A673 (cell line): ENCODE results near the gene NAAA. TPM values are rescaled to one million over a fixed set of nuclear protein-coding genes. Genes with fewer than 3 reads are reported as not detected.

Source experiments
- BruUV-seq: library from RNA; stranded (reverse); fragments of 400-500 nt; replicated peaks from 2 replicates; lab custom pipeline; 2021; lab: Mats Ljungman, UMichigan
- CTCF ChIA-PET: fragments of 300-600 bp; sonication (Branson Sonifier 250); formaldehyde crosslinking; loops from one replicate; lab custom pipeline; 2022; ENCODE audit warnings: antibody characterized with exemption; lab: Charles Lee
- POLR2A ChIA-PET: fragments of 300-600 bp; sonication (Branson Sonifier 250); formaldehyde crosslinking; loops from one replicate; lab custom pipeline; 2022; ENCODE audit warnings: antibody characterized with exemption; ENCODE audit not compliant: low non-redundant PET; lab: Charles Lee
- DNase-seq: peaks from one replicate; pipeline ENCODE4 v3.0.0-alpha.2; 2015; ENCODE audit warnings: low spot score
- H3K27ac ChIP-seq: fragments of 200-600 bp; sonication (generic); 2 replicates; pipeline ENCODE4 v1.5.1; 2016; ENCODE audit warnings: mixed run types, low read depth, mild to moderate bottlenecking, mixed read lengths, antibody characterized with exemption, low read length; ENCODE audit not compliant: poor library complexity, severe bottlenecking
- H3K27me3 ChIP-seq: fragments of 200-600 bp; sonication (generic); replicated peaks from 2 replicates; pipeline ENCODE4 v1.6.1; 2017; ENCODE audit warnings: mixed run types, low read depth, mild to moderate bottlenecking, mixed read lengths, antibody characterized with exemption, low read length; ENCODE audit not compliant: insufficient read depth, poor library complexity
- H3K36me3 ChIP-seq: fragments of 200-600 bp; sonication (generic); 2 replicates; pipeline ENCODE4 v1.6.1; 2016; ENCODE audit warnings: mixed run types, mild to moderate bottlenecking, mixed read lengths, antibody characterized with exemption, low read length; ENCODE audit not compliant: insufficient read depth, poor library complexity, severe bottlenecking
- H3K4me1 ChIP-seq: fragments of 200-600 bp; sonication (generic); 2 replicates; pipeline ENCODE4 v1.6.1; 2017; ENCODE audit warnings: mixed run types, mild to moderate bottlenecking, mixed read lengths, antibody characterized with exemption, low read length; ENCODE audit not compliant: insufficient read depth, poor library complexity, severe bottlenecking
- H3K4me3 ChIP-seq: fragments of 200-600 bp; sonication (generic); 2 replicates; pipeline ENCODE4 v1.5.1; 2016; ENCODE audit warnings: low read depth, mixed run types, mild to moderate bottlenecking, mixed read lengths, low read length; ENCODE audit not compliant: poor library complexity, severe bottlenecking
- H3K9me3 ChIP-seq: fragments of 200-600 bp; sonication (generic); 2 replicates; pipeline ENCODE4 v1.6.1; 2016; ENCODE audit warnings: mixed run types, low read depth, mild to moderate bottlenecking, mixed read lengths, antibody characterized with exemption, low read length; ENCODE audit not compliant: poor library complexity, severe bottlenecking
- CTCF ChIP-seq: fragments of 300-800, 200-600 bp; sonication (generic); conservative IDR thresholded peaks from 2 replicates; pipeline ENCODE4 v1.5.1; 2017; ENCODE audit warnings: low read depth, mild to moderate bottlenecking, antibody characterized with exemption, low read length, moderate library complexity, mixed read lengths
- EZH2 ChIP-seq: fragments of 200-600 bp; sonication (generic); IDR thresholded peaks from 2 replicates; pipeline ENCODE4 v1.6.1; 2017; ENCODE audit warnings: borderline replicate concordance, low read depth, mild to moderate bottlenecking, mixed read lengths, antibody characterized with exemption, low read length; ENCODE audit not compliant: poor library complexity, severe bottlenecking
- intact Hi-C: fragments of 100-400 bp; cut with micrococcal nuclease; formaldehyde crosslinking; loops from one replicate; pipeline ENCODE4 v1.10.0; 2022; ENCODE audit not compliant: unreplicated experiment
- total RNA-seq: library from RNA; stranded (reverse); gene quantifications from 2 replicates; pipeline ENCODE4 v1.2.3, GENCODE V29; 2021

The NAAA gene
- total RNA-seq, 1 experiment from 2014 or later: 4.7 TPM

GRCh38 chr4:75869100-75869499 is 71.7 kb downstream of the NAAA start:
- DNase-seq: no peak
- Histone ChIP-seq H3K4me3 (no peak overlapping the region), H3K27ac (no peak overlapping the region), H3K36me3 (no peaks in the 10 kb centered on the region), H3K27me3 (no peaks in the 10 kb centered on the region), H3K4me1 (no peaks in the 10 kb centered on the region), H3K9me3 (no peaks in the 10 kb centered on the region)
- TF ChIP-seq CTCF (no peak), EZH2 (no peak)
- no TSS peak for BruUV-seq
- intact Hi-C loops: no loop called here
- ChIA-PET CTCF (no interaction called here), POLR2A (no interaction called here)

- TF ChIP-seq EZH2: no peak
- no peak for TF ChIP-seq CTCF
- Histone ChIP-seq H3K27me3 (no peaks in the 10 kb centered on the region), H3K4me3 (no peak overlapping the region), H3K27ac (no peak overlapping the region), H3K4me1 (no peaks in the 10 kb centered on the region), H3K9me3 (no peaks in the 10 kb centered on the region), H3K36me3 (no peaks in the 10 kb centered on the region)
- DNase-seq: no peak
- intact Hi-C loops: no loop called here
- ChIA-PET CTCF (no interaction called here), POLR2A (no interaction called here)
- BruUV-seq: no TSS peak
Observed at GRCh38 chr4:75867130-75867529, 73.7 kb downstream of the NAAA start.

Other genes starting within 250 kb of the NAAA start
- gene USO1, start 216.4 kb downstream of the NAAA start, total RNA-seq: 35.6 and 36.1 TPM in 2 replicates
- not detected in 2 replicates for gene PPEF2, start 38.6 kb downstream of the NAAA start, total RNA-seq
- 24.0 and 28.3 TPM in 2 replicates for gene SDAD1, start 49.9 kb upstream of the NAAA start, total RNA-seq
- gene CXCL9, start 66.5 kb upstream of the NAAA start, total RNA-seq: not detected in 2 replicates
- gene CXCL10, start 82.5 kb upstream of the NAAA start, total RNA-seq: 0.79 and 1.0 TPM in 2 replicates
- gene CXCL11, start 95.1 kb upstream of the NAAA start, total RNA-seq: 0.30 and 0.50 TPM in 2 replicates
- gene ART3, start 133.7 kb upstream of the NAAA start, total RNA-seq: not detected in 2 replicates
- gene NUP54, start 207.4 kb upstream of the NAAA start, total RNA-seq: 43.3 and 45.9 TPM in 2 replicates